ENCODE data around the gene GNA14.

DNA sequence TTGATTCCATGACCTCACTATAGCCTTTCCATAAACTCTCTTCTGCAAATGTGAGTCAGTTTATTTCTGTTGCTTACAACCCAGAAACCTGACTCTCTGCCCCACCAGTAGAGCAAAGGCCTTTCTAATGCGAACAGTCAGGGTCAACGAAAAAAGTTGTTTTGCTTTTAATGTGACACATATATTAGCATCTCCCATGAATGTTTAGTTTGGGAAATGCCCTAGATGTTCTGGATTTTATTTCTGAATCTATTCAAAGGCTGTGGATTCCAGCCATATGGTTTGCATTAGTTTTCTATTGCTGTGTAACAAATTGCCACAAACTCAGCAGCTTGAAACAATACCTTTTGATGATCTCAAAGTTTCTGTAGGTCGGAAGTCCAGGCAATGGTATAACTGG lies 193.5 kb downstream of the GNA14 start:
- TF ChIP-seq CTCF (IDR thresholded peaks at IDR 0.05) (no peak), ZFX (IDR thresholded peaks at IDR 0.05; ENCODE audit: borderline replicate concordance) (no peak)
